Adrenal gland (tissue), 12 donors: ENCODE measurements around the gene NISCH. TPM values are rescaled to one million over a fixed set of nuclear protein-coding genes. Genes with fewer than 3 reads are reported as not detected.

Experiments used
- DNase-seq, 7 donors: peaks; one replicate each; pipeline ENCODE4 v3.0.0-alpha.2; 2019 to 2020
- H3K27ac ChIP-seq, 5 donors: fragments of 200-600 bp; sonication (generic) in 4 of 5; 1 replicate in 3 of 5; 2 replicates in 2 of 5; pipeline versions ENCODE4 v1.5.1 to v1.8.0; 2016 to 2020; ENCODE audit warnings: mild to moderate bottlenecking in 1 of 5
- H3K27me3 ChIP-seq: fragments of 200-600 bp; 2 replicates; pipeline ENCODE4 v1.8.0; 2021
- H3K36me3 ChIP-seq, 2 donors: fragments of 200-600 bp; replicated peaks in 1 of 2; 1 replicate in 1 of 2; 2 replicates in 1 of 2; pipeline versions ENCODE4 v1.5.1 to v1.8.0; 2018 to 2022
- H3K4me1 ChIP-seq, 2 donors: fragments of 200-600 bp; replicated peaks in 1 of 2; 1 replicate in 1 of 2; 2 replicates in 1 of 2; pipeline versions ENCODE4 v1.5.1 to v1.8.0; 2018 to 2021
- H3K4me3 ChIP-seq, 4 donors: fragments of 200-600 bp; sonication (generic) in 3 of 4; one replicate each; pipeline ENCODE4 v1.5.1; 2016 to 2018
- H3K9me3 ChIP-seq, 3 donors: fragments of 200-600 bp; sonication (generic) in 1 of 3; replicated peaks in 1 of 3; 1 replicate in 2 of 3; 2 replicates in 1 of 3; pipeline versions ENCODE4 v1.5.1 to v1.8.0; 2016 to 2021
- POLR2A ChIP-seq, 2 donors: fragments of 450-650 bp; IDR thresholded peaks; one replicate each; pipeline ENCODE4 v1.6.1; 2017; ENCODE audit warnings: antibody characterized with exemption in 2 of 2, mild to moderate bottlenecking in 2 of 2, moderate library complexity in 1 of 2
- WGBS, 4 donors: extraction: QIAGEN DNeasy Blood & Tissue Kit in 2 of 4; methylation state at CpG; one replicate each; pipeline versions ENCODE4 v1.1.5 to v1.1.7; 2013 to 2017; 5-methylcytosine and 5-hydroxymethylcytosine counted together
- intact Hi-C, 2 donors: fragments of 100-400 bp; cut with DNase I; formaldehyde crosslinking; loops; one replicate each; pipeline versions ENCODE4 v1.14.1 to v1.15.0; 2022 to 2023
- polyA plus RNA-seq, 3 donors: library from polyadenylated mRNA; stranded (reverse); fragments of 200-250 nt in 2 of 3; fragments of 350-450 nt in 1 of 3; fragmentation: Illumina TruSeq in 1 of 3; extraction: RNeasy Lipid Tissue Mini Kit (QIAGEN cat#74804) in 1 of 3; gene quantifications; one replicate each; pipeline ENCODE4 v1.2.3, GENCODE V29; 2013 to 2014
- total RNA-seq, 9 donors: library from RNA; depleted of rRNA in 4 of 9; stranded (reverse); fragments of >200 nt in 4 of 9; fragments of 120-200 nt in 1 of 9; fragmentation: NEBNext Ultra II Directional in 1 of 9; extraction: Animal tissue kit (Norgen Biotek cat#: 25700) in 1 of 9; gene quantifications; one replicate each; pipeline versions ENCODE4 v1.1.0 to v1.2.4, GENCODE V29; 2013 to 2023
- TF ChIP-seq, protein P1 (sequence below), 6 experiments: fragments of 450-650 bp in 4 of 6; fragments of 200-600 bp in 2 of 6; sonication (generic) in 1 of 6; IDR thresholded peaks; 1 replicate in 5 of 6; 2 replicates in 1 of 6; pipeline versions ENCODE4 v1.5.1 to v1.8.0; 2016 to 2021; ENCODE audit warnings: antibody characterized with exemption in 6 of 6, mild to moderate bottlenecking in 2 of 6, moderate library complexity in 1 of 6
- donor health status: healthy with polysubstance abuse.
- donor health status: Bipolar disorder and iron deficiency.
- donor health status: DM: yes; HTN: yes; CAD: no.
- donor health status: DM: no; HTN: no; CAD: no.
- donor health status: DM: no; HTN: no; CAD: no.
- donor health status: DM: yes; HTN: yes; CAD: no.

Gene NISCH
- total and polyA plus RNA-seq, 12 donors: 39.4 to 186 (median 100) TPM

DNA sequence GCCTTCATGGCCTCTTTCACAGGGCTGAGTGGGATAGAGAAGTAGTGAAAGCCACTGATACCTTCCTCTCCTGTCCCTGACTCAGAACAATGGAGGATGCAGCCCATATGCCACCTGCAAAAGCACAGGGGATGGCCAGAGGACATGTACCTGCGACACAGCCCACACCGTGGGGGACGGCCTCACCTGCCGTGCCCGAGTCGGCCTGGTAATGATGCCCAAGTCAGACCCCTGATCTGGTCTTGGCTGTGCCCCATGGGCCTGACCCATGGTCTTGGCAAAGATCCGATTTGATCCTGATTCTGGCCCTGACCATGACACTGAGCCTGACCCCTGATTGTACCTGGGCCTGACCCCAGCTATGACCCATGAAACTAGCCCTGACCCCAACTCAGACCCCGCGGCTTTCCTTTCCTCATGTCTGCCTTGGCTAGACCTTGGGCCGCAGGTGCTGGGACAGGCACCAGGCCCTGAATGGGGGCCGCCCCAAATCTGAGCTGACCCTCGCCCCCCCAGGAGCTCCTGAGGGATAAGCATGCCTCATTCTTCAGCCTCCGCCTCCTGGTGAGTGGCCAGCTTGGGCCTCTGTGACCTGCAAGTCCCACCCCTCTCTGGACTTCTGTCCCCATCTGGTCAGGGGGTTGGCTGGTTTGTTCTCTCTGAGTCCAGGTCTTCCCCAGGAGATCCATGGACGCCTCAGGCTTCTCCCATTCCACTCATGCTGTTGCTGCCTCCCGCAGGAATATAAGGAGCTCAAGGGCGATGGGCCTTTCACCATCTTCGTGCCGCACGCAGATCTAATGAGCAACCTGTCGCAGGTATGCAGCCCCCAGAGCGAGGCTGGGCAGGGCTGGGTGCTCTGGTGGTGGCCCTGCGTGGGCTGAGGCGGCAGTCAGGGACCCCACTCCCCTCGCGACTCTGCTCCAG is 62.7 kb downstream of the NISCH start:
- peak overlapping the region in 1 of 4 donors; percentile 24 for H3K4me3 ChIP-seq
- H3K27me3 ChIP-seq: no peaks in the 10 kb centered on the region
- no peak overlapping the region for H3K27ac ChIP-seq
- no peaks in the 10 kb centered on the region for H3K9me3 ChIP-seq
- intact Hi-C loops: no loop called here
- no peak for TF ChIP-seq POLR2A (IDR thresholded peaks at IDR 0.05)
- TF ChIP-seq, protein P1, sequence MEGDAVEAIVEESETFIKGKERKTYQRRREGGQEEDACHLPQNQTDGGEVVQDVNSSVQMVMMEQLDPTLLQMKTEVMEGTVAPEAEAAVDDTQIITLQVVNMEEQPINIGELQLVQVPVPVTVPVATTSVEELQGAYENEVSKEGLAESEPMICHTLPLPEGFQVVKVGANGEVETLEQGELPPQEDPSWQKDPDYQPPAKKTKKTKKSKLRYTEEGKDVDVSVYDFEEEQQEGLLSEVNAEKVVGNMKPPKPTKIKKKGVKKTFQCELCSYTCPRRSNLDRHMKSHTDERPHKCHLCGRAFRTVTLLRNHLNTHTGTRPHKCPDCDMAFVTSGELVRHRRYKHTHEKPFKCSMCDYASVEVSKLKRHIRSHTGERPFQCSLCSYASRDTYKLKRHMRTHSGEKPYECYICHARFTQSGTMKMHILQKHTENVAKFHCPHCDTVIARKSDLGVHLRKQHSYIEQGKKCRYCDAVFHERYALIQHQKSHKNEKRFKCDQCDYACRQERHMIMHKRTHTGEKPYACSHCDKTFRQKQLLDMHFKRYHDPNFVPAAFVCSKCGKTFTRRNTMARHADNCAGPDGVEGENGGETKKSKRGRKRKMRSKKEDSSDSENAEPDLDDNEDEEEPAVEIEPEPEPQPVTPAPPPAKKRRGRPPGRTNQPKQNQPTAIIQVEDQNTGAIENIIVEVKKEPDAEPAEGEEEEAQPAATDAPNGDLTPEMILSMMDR (IDR thresholded peaks at IDR 0.05): no peak
- H3K36me3 ChIP-seq: peaks cover 0 to 16% of the 10 kb centered on the region in 2 donors
- DNase-seq: no peak
- no peaks in the 10 kb centered on the region for H3K4me1 ChIP-seq
- 85 to 92% (median 88%) methylated on average over 19 to 25 of the region's 25 CpGs for WGBS, 4 donors

- Histone ChIP-seq H3K27me3 (no peaks in the 10 kb centered on the region), H3K4me3 (peak overlapping the region in 1 of 4 donors; percentile 24), H3K27ac (peak overlapping the region in 1 of 5 donors; percentile 20), H3K36me3 (peaks cover 0 to 25% of the 10 kb centered on the region in 2 donors), H3K9me3 (no peaks in the 10 kb centered on the region), H3K4me1 (no peaks in the 10 kb centered on the region)
- TF ChIP-seq, protein P1 (IDR thresholded peaks at IDR 0.05): no peak
- no peak for TF ChIP-seq POLR2A (IDR thresholded peaks at IDR 0.05)
- DNase-seq: peak in 1 of 7 donors; percentile 56
- intact Hi-C loops: no loop called here
- 47 to 81% (median 63%) methylated on average over 16 to 50 of the region's 50 CpGs for WGBS, 4 donors
These were observed 63.5 kb downstream of the NISCH start for GRCh38 chr3:52518723-52519444.

DNA sequence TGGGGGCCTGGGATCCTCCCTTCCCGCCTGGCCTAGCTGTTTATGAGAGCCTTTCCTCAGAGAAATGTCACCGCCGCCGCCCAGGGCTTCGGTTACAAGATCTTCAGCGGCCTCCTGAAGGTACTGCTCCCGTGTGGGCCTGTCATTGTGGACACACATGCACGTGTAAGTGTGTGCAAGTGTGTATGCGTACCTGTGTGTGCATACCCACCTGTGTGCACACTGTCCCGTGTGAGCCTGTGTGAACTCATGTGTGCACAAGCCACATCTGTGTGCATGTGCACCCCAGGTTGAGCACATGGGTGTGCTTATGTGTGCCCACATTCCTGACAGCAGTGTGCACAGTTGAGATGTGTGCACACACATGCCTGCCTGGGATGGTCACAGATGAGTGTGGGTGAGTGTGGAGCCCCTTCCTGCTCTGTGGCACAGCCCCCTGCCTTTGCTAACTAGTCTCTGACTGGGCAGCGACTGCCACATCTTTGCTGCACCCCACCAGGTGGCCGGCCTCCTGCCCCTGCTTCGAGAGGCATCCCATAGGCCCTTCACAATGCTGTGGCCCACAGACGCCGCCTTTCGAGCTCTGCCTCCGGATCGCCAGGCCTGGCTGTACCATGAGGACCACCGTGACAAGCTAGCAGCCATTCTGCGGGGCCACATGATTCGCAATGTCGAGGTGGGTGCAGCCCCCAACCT is 64.2 kb downstream of the NISCH start:
- TF ChIP-seq, protein P1 (IDR thresholded peaks at IDR 0.05): no peak
- no peak for TF ChIP-seq POLR2A (IDR thresholded peaks at IDR 0.05)
- Histone ChIP-seq H3K9me3 (no peaks in the 10 kb centered on the region), H3K4me1 (peaks cover 0 to 4% of the 10 kb centered on the region in 2 donors), H3K4me3 (no peak overlapping the region), H3K27ac (no peak overlapping the region), H3K36me3 (peaks cover 0 to 32% of the 10 kb centered on the region in 2 donors), H3K27me3 (no peaks in the 10 kb centered on the region)
- no peak for DNase-seq
- 91 to 96% (median 93%) methylated on average over 12 to 22 of the region's 22 CpGs for WGBS, 4 donors
- intact Hi-C loops: loop anchor here in 1 of 2 donors (5.0 kb wide), 1 partner anchor 32 kb away; no protein-coding TSS in a partner anchor
